GM18505 (cell line): ENCODE data around the gene LDHD.

Source experiments
- ATAC-seq: cut with Tn5 transposase; IDR thresholded peaks from one replicate; pipeline ENCODE4 v1.9.1; 2021; ENCODE audit not compliant: unreplicated experiment
- POLR2A ChIP-seq: IDR thresholded peaks from 4 replicates; pipeline ENCODE4 v1.6.1; 2011; ENCODE audit warnings: borderline replicate concordance; ENCODE audit not compliant: insufficient read depth, insufficient read length; ENCODE audit errors: extremely low read depth

Gene LDHD

GRCh38 chr16:75062976-75063346 is 53.6 kb downstream of the LDHD start:
- no peak for ATAC-seq
- no peak for TF ChIP-seq POLR2A

GRCh38 chr16:75062135-75062975 is 54.2 kb downstream of the LDHD start:
- no peak for TF ChIP-seq POLR2A
- no peak for ATAC-seq
